Natural killer cell (primary cell): ENCODE results near the gene SFTPB. TPM values are rescaled to one million over a fixed set of nuclear protein-coding genes. Genes with fewer than 3 reads are reported as not detected.

Experiments used
- ATAC-seq, 3 donors: fragments of 150-1000 bp in 2 of 3; fragments of 200-7000 bp in 1 of 3; cut with Tn5 transposase; 1 replicate in 1 of 3; 2 replicates in 2 of 3; pipeline ENCODE4 v1.10.0; 2021; ENCODE audit warnings: mild to moderate bottlenecking in 2 of 3, moderate library complexity in 2 of 3
- DNase-seq, 2 donors: peaks; one replicate each; pipeline versions ENCODE4 v3.0.0 to v3.0.0-alpha.2; 2013 to 2021; ENCODE audit warnings: mixed read lengths in 1 of 2
- H3K27ac ChIP-seq: one replicate; pipeline ENCODE4 v1.5.1; 2013; ENCODE audit warnings: mild to moderate bottlenecking, low read length
- H3K27me3 ChIP-seq: one replicate; pipeline ENCODE4 v1.6.1; 2013; ENCODE audit warnings: low read length; ENCODE audit not compliant: control insufficient read depth, insufficient read depth
- H3K36me3 ChIP-seq: one replicate; pipeline ENCODE4 v1.6.1; 2013; ENCODE audit warnings: low read length; ENCODE audit not compliant: control insufficient read depth, insufficient read depth
- H3K4me1 ChIP-seq: one replicate; pipeline ENCODE4 v1.6.1; 2013; ENCODE audit warnings: low read length; ENCODE audit not compliant: control insufficient read depth, insufficient read depth
- H3K4me3 ChIP-seq: one replicate; pipeline ENCODE4 v1.5.1; 2013; ENCODE audit warnings: low read length
- H3K9me3 ChIP-seq: one replicate; pipeline ENCODE4 v1.6.1; 2013; ENCODE audit warnings: low read length; ENCODE audit not compliant: control insufficient read depth, insufficient read depth
- H3K27ac Mint-ChIP-seq, 2 donors: one replicate each; pipeline ENCODE4 v1.8.0; 2022; ENCODE audit warnings: mild to moderate bottlenecking in 2 of 2, mixed read lengths in 2 of 2, moderate library complexity in 1 of 2
- H3K27me3 Mint-ChIP-seq, 2 donors: one replicate each; pipeline ENCODE4 v1.8.0; 2022; ENCODE audit warnings: low read depth in 2 of 2, mixed read lengths in 2 of 2
- H3K36me3 Mint-ChIP-seq: one replicate; pipeline ENCODE4 v1.8.0; 2022; ENCODE audit warnings: mixed read lengths
- H3K4me1 Mint-ChIP-seq, 2 donors: one replicate each; pipeline ENCODE4 v1.8.0; 2022; ENCODE audit warnings: mixed read lengths in 2 of 2
- H3K4me3 Mint-ChIP-seq: one replicate; pipeline ENCODE4 v1.8.0; 2022; ENCODE audit warnings: mild to moderate bottlenecking, moderate library complexity, mixed read lengths
- H3K9me3 Mint-ChIP-seq, 2 donors: one replicate each; pipeline ENCODE4 v1.8.0; 2022; ENCODE audit warnings: mixed read lengths in 2 of 2
- WGBS: methylation state at CpG from one replicate; pipeline ENCODE4 v1.1.7; 2013; ENCODE audit warnings: missing lambda C conversion rate; ENCODE audit not compliant: insufficient coverage; 5-methylcytosine and 5-hydroxymethylcytosine counted together
- intact Hi-C: fragments of 100-400 bp; cut with micrococcal nuclease; formaldehyde crosslinking; loops from one replicate; pipeline ENCODE4 v1.14.2; 2022
- total RNA-seq, 4 donors: library from RNA; stranded (reverse); fragments of 120-200 nt in 1 of 4; gene quantifications; one replicate each; pipeline versions ENCODE4 v1.2.3 to v1.2.4, GENCODE V29; 2013 to 2022
- TF ChIP-seq, protein P1 (sequence below): fragments of 200-600 bp; IDR thresholded peaks from one replicate; pipeline ENCODE4 v1.8.0; 2022; ENCODE audit warnings: antibody characterized with exemption

SFTPB gene
- total RNA-seq, 3 donors from 2014 or later (not counting 1 experiment from before 2014, with no cell fraction given): not detected

DNA sequence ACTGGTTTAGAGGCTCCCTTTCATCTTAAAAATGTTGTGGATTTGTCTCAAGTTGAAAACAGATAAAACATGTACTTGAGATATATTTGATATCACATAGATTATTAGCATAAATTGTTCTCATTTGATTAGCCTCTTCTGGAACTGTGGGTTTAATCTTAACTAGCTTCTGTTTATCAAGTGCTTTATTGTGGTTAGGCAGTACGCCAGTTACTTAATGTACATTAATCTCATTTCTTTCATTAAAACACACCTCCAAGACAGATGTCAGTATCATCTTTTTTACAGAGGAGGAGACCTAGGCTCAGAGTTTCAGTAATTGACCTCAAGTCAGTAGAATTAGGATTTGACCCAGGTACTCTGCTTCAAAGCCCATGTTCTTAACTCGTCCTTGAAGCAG, 21.8 kb downstream of the SFTPB start:
- 100% methylated on average over 2 of the region's 2 CpGs for WGBS
- H3K9me3 ChIP-seq: no peaks in the 10 kb centered on the region
- H3K36me3 ChIP-seq: peaks cover 85% of the 10 kb centered on the region
- Mint-ChIP-seq H3K36me3 (peaks cover 27% of the 10 kb centered on the region), H3K9me3 (no peaks in the 10 kb centered on the region), H3K4me3 (no peak overlapping the region), H3K4me1 (no peaks in the 10 kb centered on the region), H3K27me3 (no peaks in the 10 kb centered on the region), H3K27ac (no peak overlapping the region)
- DNase-seq (no peak), ATAC-seq (no peak)
- H3K4me3 ChIP-seq: no peak overlapping the region
- H3K27me3 ChIP-seq: no peaks in the 10 kb centered on the region
- H3K27ac ChIP-seq: no peak overlapping the region
- intact Hi-C loops: no loop called here
- TF ChIP-seq, protein P1, sequence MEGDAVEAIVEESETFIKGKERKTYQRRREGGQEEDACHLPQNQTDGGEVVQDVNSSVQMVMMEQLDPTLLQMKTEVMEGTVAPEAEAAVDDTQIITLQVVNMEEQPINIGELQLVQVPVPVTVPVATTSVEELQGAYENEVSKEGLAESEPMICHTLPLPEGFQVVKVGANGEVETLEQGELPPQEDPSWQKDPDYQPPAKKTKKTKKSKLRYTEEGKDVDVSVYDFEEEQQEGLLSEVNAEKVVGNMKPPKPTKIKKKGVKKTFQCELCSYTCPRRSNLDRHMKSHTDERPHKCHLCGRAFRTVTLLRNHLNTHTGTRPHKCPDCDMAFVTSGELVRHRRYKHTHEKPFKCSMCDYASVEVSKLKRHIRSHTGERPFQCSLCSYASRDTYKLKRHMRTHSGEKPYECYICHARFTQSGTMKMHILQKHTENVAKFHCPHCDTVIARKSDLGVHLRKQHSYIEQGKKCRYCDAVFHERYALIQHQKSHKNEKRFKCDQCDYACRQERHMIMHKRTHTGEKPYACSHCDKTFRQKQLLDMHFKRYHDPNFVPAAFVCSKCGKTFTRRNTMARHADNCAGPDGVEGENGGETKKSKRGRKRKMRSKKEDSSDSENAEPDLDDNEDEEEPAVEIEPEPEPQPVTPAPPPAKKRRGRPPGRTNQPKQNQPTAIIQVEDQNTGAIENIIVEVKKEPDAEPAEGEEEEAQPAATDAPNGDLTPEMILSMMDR: no peak
- peaks cover 10% of the 10 kb centered on the region for H3K4me1 ChIP-seq

DNA sequence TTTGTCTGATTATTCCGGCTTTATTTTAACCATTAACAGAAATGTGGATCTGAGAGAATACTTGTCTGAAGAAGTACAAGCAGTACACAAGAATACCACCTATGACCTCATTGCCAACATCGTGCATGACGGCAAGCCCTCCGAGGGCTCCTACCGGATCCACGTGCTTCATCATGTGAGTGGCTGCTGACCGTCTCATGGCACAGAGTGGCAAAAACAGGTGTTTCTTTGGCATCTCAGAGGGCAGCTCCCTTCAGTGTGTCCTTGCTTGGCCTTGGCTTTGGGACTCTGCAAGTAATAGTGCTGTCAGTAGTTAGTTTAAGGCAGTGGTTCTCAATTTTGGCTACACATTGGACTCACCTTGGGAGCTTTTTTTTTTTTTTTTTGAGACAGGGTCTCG, 23.1 kb downstream of the SFTPB start:
- H3K4me1 ChIP-seq: peaks cover 10% of the 10 kb centered on the region
- intact Hi-C loops: no loop called here
- peaks cover 91% of the 10 kb centered on the region for H3K36me3 ChIP-seq
- Mint-ChIP-seq H3K4me1 (no peaks in the 10 kb centered on the region), H3K4me3 (no peak overlapping the region), H3K36me3 (peaks cover 34% of the 10 kb centered on the region), H3K27ac (no peak overlapping the region), H3K27me3 (no peaks in the 10 kb centered on the region), H3K9me3 (no peaks in the 10 kb centered on the region)
- H3K9me3 ChIP-seq: no peaks in the 10 kb centered on the region
- no peaks in the 10 kb centered on the region for H3K27me3 ChIP-seq
- H3K4me3 ChIP-seq: no peak overlapping the region
- DNase-seq: no peak
- ATAC-seq: no peak
- TF ChIP-seq, protein P1: no peak
- WGBS: 95% methylated on average over 8 of the region's 8 CpGs
- H3K27ac ChIP-seq: no peak overlapping the region

DNA sequence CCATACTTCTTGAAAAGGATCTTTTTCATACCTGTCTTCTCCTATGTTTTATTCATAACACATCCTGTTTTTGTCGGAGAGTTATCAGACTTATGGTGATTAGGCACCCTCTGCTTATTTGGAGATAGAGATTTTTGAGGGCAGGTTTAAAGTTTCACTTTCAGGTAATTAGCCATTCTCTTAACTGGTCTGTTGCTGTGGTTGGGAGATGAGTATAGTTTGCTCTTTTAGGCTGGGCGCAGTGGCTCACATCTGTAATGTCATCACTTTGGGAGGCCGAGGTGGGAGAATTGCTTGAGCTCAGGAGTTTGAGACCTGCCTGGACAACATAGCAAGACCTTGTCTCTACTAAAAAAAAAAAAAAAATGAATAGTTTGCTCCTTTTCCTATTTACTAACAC, 25.3 kb downstream of the SFTPB start:
- H3K27me3 Mint-ChIP-seq: no peaks in the 10 kb centered on the region
- no peaks in the 10 kb centered on the region for H3K9me3 Mint-ChIP-seq
- TF ChIP-seq, protein P1: no peak
- H3K27ac Mint-ChIP-seq: no peak overlapping the region
- no peak overlapping the region for H3K4me3 ChIP-seq
- no peaks in the 10 kb centered on the region for H3K27me3 ChIP-seq
- WGBS: 91% methylated on average over 3 of the region's 3 CpGs
- H3K4me1 Mint-ChIP-seq: peaks cover 0 to under 1% of the 10 kb centered on the region in 2 donors
- peaks cover 84% of the 10 kb centered on the region for H3K36me3 ChIP-seq
- ATAC-seq: no peak
- intact Hi-C loops: no loop called here
- peaks cover 1% of the 10 kb centered on the region for H3K4me1 ChIP-seq
- peaks cover 35% of the 10 kb centered on the region for H3K36me3 Mint-ChIP-seq
- no peak overlapping the region for H3K27ac ChIP-seq
- H3K9me3 ChIP-seq: no peaks in the 10 kb centered on the region
- no peak overlapping the region for H3K4me3 Mint-ChIP-seq
- no peak for DNase-seq

DNA sequence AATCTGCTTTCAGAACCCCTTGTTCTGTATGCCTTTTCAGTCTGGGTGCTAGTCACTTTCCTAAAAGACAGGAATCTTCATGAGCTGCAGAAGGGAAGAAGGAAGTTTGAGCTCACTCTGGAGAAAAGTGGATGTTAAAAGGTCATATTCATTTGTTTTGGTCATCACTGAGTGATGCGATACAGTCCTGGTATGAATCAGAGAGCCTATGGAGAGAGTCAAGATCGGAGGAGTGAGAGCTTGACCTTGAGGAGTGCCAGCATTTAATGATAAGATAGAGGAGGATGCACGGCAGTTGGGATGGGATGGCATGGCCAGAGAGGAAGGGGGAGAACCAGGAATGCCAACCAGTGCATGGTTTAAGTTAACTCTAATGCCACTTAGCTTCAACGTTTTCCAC, 32.4 kb downstream of the SFTPB start:
- H3K4me1 ChIP-seq: peaks cover 4% of the 10 kb centered on the region
- H3K4me3 ChIP-seq: no peak overlapping the region
- no peak overlapping the region for H3K27ac Mint-ChIP-seq
- no peak overlapping the region for H3K27ac ChIP-seq
- ATAC-seq (no peak), DNase-seq (no peak)
- no peaks in the 10 kb centered on the region for H3K27me3 ChIP-seq
- H3K4me3 Mint-ChIP-seq: no peak overlapping the region
- H3K36me3 ChIP-seq: peaks cover 74% of the 10 kb centered on the region
- intact Hi-C loops: no loop called here
- WGBS: 89% methylated on average over 4 of the region's 4 CpGs
- H3K4me1 Mint-ChIP-seq: peaks cover 11% of the 10 kb centered on the region in 2 donors
- no peaks in the 10 kb centered on the region for H3K9me3 ChIP-seq
- H3K27me3 Mint-ChIP-seq: no peaks in the 10 kb centered on the region
- TF ChIP-seq, protein P1: no peak
- peaks cover 28% of the 10 kb centered on the region for H3K36me3 Mint-ChIP-seq
- no peaks in the 10 kb centered on the region for H3K9me3 Mint-ChIP-seq
